GM08714 (cell line): ENCODE results near the gene TMEM258.

Experiments used
- H3K4me3 ChIP-seq: fragments of 200-500 bp; sonication (Bioruptor generic); 2 replicates; pipeline ENCODE4 v1.5.1; 2014; ENCODE audit warnings: mild to moderate bottlenecking, low read length, inconsistent platforms
- ZNF274 ChIP-seq: IDR thresholded peaks from 2 replicates; pipeline ENCODE4 v1.6.1; 2012; ENCODE audit warnings: mild to moderate bottlenecking, low read depth, low read length

The TMEM258 gene

DNA sequence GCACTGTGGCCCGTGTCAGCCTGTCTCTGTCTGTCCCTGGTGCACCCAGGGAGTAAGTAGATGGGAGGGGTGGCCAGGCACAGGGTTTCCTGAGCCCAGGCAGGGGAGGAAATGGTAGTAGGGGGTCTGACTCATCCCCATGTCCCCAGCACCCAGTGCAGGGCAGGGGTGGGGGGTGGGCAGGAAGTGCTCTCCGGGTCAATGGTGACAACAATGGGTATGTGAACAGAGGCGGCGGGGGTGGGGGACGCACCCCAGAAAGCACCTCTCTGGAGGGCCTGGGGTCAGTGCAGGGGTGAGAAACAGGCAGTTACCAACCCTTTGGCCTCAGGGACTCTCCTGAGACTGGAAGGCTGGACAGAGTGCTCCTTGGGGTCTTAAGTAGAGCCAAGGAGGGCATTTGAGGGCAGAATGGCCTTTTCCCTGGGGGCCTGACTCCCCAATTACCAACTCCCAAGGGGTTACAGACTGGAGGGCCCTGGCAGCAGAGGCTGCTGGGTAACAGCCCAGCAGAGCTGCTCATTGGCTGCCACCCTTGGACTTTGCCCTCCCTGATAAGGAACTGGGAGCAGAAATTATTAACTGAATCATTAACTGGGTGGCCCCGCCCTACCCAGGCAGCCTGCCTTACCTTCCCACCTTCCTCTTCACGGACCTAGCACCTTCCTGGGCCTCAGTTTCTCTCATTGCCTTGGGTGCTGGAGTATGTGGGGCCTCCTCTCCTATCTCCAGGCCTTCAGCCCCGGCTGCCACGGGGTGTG is 35.8 kb downstream of the TMEM258 start:
- TF ChIP-seq ZNF274: no peak
- H3K4me3 ChIP-seq: no peak overlapping the region

DNA sequence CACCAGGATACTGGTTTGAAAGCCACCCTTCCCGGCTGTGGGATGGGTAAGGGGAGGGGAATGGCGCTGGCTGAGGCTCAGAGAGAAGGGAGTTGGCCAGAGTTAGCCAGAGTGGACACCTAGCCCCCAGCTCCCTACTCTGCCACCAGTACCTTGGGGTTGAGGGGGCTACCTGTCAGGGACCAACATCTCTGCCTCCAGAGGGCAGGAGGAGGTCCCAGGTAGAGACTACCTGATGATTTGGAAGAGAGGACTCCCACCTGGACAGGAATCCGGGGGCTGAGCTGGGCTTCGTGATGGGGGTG is 36.3 kb downstream of the TMEM258 start:
- H3K4me3 ChIP-seq: no peak overlapping the region
- no peak for TF ChIP-seq ZNF274

DNA sequence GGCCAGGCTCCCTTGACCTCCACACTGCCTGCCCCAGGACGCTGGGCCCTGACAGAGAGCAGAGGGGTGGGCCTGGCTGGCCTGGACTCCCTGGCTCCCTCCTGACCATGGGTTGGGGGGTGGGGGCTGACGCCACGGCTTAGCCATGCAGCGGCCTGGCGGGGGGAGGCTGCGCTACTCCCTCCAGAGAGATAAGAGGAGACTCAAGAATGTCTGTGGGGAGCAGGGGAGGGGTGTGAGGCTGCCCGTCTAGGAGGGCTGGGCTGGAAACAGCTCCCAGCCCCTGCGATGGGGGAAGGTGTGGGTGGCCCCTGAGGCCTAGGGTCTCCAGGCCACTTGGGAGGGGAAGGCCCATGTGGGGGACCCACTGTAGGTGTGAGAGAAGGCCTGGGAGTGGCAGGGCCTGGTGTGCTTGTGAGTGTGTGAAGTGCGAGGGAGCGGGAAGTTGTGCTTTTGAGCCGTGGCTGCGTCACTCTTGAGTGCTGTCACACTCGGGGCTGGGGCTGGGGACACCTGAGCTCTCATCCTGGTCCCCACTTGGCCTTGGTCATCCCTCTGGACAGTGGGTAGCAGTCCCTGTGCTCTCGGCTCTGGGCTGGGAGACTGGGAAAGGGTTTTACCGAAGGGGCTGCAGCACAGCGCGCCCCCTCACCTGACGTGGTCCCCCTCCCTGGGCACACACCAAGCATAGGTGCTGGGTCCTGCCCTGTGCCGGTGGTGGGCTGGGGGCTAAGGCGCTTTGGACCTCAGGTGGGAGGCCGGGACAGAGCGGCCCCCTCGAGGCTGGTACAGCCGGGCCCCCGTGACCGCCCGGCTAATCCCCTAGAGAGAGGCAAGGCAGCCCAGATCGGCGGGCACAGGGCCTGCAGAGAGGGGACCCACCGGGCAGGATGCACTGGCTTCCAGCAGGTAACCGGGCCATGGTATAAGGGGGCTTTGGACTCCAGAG is 37.6 kb downstream of the TMEM258 start:
- no peak for TF ChIP-seq ZNF274
- no peak overlapping the region for H3K4me3 ChIP-seq

DNA sequence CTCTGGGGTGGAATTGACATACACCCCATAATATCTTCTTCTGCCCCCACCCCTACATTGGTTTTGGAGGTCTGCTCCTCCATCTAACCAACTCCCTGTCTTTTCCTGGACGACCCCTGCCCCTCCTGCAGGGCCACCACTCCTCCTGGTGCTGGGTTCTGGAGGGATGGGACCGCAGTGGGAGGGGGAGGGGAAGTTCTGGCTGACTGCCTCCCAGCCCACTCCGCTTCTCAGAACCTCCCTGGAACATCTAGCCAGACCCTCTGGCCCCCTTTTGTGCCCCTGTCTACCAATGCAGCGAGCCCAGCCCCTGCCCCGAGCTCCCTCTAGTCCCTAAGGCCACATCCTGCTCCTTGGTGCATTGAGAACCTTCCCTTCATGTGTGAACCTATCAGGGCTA is 38.7 kb downstream of the TMEM258 start:
- H3K4me3 ChIP-seq: no peak overlapping the region

DNA sequence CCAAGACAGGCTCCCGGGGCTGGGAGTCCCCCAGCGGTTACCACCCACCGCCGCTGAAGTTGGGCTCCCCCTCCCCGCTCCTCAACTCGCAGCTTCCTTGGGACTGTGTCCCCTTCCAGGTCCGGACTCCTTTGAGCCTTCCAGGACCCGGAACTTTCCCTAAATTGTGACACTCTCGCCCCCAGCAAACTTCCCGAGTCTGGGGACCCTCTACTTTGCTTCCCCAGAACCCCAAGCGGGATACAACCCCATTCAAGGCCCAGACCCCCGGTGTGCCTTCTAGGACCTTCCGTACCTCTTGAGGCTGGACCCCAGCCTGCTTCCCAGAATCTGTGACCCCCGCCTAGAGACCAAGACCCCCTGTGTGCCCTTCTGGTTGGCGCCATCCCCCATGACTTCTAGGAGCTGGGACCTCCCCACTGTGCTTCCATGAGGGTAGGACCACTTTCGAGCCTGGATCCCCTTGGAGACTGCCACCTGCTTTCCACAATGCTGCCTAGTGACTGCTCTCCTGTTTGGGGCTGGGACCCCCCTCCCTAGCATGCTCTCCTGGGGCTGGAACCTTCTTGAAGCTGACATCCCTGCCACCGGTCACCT is 39.4 kb downstream of the TMEM258 start:
- no peak for TF ChIP-seq ZNF274
- no peak overlapping the region for H3K4me3 ChIP-seq

More for the DNA sequence above, 38.7 kb downstream of the TMEM258 start:
- no peak for TF ChIP-seq ZNF274

DNA sequence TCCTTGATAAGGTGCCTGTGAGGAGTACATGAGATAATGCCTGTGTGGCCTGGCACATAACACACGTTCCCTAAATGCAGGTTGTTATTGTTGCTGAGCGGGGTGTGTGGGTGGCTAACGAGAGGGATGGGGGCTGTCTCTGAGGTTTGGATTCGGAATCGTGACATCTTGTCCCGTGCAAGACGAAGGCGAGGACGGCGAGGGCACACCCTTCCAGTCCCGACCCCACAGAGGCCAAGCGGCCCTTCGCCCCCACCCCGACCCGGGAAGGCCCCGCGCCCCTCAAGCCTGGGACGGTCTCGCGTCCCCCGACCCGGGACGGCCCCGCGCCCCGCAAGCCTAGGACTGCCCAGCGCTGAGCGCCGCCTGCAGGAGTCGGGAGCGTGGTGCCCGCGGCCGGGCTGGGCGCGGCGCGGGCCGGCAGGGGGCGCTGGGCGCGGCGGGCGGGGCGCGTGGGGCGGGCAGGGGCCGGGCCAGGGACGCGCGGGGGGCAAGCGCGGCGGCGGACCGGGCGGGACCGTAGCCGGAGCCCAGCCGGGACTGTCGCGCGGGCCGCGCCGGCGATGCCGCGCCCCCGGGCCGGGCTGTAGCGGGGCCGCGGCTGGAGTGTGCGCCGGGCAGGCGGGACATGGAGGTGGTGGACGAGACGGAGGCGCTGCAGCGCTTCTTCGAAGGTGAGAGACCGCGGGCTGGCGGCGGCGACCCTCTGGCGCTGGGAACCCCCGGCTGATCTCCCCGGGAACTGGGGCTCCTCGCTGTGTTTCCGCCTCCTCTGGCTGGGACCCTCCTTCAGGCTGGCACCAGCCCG is 40.1 kb downstream of the TMEM258 start, which contains the start of gene MYRF:
TSS of gene MYRF (plus strand) at position 520 of the 808 bp plus-strand sequence. CDS start at position 629, 109 bp downstream.
- H3K4me3 ChIP-seq: no peak within 1 kb of the TSS
- no peak for TF ChIP-seq ZNF274

- H3K4me3 ChIP-seq: no peak overlapping the region
- TF ChIP-seq ZNF274: no peak
These were observed 41.0 kb downstream of the TMEM258 start for GRCh38 chr11:61751384-61751783.

DNA sequence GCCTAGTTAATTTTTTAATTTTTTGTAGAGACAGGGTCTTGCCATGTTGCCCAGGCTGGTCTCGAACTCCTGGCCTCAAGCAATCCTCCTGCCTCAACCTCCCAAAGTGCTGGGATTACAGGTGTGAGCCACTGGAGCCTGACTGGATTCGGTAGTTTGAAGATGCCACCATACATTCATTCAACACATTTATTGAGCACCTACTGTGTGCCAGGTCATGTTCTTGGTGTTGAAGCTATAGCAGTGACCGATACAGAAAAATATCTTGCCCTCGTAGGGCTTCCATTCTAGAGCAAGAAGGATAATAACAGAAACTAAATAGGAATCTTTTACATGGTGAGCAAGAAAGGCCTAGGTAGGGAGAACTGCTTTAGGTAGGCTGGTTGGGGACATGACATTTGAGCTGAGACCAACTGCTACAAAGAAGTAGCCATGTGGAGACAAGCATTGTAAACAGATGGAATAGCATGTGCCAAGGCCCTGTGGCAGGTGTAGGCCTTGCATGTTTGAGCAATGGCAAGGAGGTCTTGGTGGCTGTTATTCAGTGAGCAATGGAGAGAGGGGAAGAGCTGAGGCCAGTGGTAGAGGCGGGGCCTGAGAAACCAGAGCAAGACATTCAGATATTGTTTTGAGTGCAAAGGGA is 41.6 kb downstream of the TMEM258 start:
- TF ChIP-seq ZNF274: no peak
- H3K4me3 ChIP-seq: no peak overlapping the region

- TF ChIP-seq ZNF274: no peak
- no peak overlapping the region for H3K4me3 ChIP-seq
These were observed 42.7 kb downstream of the TMEM258 start for GRCh38 chr11:61749591-61750217.

GRCh38 chr11:61747967-61748285 is 44.5 kb downstream of the TMEM258 start:
- TF ChIP-seq ZNF274: no peak
- H3K4me3 ChIP-seq: no peak overlapping the region

DNA sequence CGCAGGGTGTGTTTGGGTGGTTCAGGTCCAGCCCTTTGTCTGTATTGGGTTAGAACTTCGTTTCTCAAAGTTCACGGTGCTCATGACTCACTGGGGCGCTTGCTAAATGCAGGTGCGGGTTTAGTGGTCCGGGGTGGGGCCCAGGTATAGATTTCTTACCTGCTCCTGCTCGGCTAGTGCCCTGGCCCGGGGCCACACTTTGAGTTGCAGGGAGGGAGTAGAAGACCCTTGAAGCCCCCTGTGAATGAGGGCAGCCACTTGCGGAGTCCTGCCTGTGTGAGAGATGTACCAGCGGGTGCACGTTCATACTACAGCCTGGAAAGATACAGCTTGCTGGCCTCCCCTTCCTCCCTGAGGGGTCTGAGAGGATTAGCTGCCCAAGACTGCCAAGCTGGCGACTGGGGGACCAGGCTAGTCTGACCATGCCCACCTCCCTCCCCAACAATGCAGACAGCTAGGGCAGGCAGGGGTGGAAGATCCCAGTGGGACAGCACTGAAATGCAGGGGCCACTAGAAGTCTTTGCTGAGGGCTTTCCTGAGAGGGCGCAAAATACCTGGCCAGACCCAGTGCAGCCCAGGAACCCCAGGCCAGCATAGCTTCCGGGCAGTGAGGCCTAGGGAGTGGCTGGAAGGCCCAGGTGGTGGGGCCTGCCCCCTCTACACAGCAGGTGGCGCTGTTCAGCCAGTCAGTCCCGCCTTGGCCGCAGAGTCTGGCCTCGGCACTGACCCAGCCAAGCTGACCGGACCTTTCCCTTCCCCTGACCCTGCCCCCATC is 45.0 kb downstream of the TMEM258 start:
- no peak overlapping the region for H3K4me3 ChIP-seq
- no peak for TF ChIP-seq ZNF274

DNA sequence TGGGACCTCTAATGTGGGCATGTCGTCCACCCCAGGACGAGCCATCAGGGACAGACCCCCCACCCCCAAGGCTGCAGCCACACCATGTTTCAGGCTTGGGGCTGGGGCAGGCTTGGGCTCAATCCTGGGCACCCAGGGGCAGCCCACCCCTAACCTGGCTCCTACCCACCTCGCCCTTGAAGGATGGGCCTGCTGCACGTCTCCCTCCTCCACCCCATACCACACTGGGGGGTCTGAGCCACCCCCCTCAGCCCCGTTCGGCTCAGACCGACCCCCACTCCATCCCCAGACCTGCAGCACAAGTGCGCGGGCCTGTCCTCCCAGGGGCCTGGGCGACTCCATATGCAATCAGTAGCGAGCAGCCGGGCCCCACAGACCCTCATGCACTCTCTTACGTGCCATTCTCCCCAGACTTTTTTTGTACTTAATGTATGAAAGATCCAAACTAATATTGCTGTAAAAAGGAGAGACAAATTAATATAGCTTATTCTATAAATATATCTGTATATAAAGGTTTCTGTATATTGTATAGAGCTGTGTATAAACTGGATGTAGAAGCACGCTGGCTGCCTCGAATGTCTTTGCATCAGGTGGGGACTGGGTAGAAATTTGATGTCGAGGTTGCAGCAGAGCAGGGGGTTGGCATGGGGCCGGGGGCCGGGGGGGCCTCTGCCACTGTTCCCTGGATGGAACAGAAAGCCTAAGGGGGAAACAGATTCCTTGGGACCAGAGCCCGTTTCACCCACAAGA is 45.8 kb downstream of the TMEM258 start:
- no peak overlapping the region for H3K4me3 ChIP-seq
- TF ChIP-seq ZNF274: no peak
